A549 treated with AZD2906 at 1 μM for 4 hours (cell line): ENCODE measurements around the gene LAYN. TPM values are rescaled to one million over a fixed set of nuclear protein-coding genes. Genes with fewer than 3 reads are reported as not detected.

Experiments used
- total RNA-seq: library from RNA; stranded (reverse); fragments of 200-300 nt; extraction: Qiagen RNA extraction; gene quantifications from 5 replicates; pipeline ENCODE4 v1.2.3, GENCODE V29; 2022

Gene LAYN, protein sequence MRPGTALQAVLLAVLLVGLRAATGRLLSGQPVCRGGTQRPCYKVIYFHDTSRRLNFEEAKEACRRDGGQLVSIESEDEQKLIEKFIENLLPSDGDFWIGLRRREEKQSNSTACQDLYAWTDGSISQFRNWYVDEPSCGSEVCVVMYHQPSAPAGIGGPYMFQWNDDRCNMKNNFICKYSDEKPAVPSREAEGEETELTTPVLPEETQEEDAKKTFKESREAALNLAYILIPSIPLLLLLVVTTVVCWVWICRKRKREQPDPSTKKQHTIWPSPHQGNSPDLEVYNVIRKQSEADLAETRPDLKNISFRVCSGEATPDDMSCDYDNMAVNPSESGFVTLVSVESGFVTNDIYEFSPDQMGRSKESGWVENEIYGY
- 3.4 to 4.0 TPM (median 3.6 TPM) in 5 replicates for total RNA-seq

DNA sequence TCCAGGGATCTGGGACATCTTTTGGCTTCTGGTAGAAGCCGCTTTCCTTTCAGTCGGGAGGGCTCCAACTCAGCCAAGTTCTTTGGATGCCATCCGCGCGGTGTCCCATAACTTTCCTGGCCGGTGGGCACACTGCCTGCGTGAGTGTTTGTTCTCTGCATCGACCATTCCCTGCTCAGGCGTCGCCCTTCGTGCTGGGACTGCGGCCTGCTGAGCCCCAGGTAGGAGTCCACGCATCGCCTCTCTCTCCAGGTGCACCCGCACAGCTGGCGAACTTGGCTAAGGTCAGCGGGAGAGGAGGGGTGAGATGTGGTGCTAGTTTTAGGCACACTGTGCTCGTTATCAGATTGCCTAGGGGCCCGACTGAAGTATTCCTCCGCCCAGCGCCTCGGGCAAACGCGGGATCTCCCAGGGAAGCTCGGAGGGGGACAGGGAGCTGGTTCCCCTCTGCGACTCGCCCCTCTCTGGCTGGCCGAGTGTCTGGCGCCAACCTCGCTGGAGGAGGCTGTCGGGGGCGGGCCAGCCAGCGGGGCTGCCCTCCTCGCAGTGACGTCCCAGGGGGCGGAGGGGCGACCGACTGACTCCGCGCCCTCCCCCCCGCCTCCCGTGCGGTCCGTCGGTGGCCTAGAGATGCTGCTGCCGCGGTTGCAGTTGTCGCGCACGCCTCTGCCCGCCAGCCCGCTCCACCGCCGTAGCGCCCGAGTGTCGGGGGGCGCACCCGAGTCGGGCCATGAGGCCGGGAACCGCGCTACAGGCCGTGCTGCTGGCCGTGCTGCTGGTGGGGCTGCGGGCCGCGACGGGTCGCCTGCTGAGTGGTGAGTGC, at the start of gene LAYN:
TSS of gene LAYN (plus strand) at position 607 of the 823 bp plus-strand sequence. CDS start at position 731, 124 bp downstream.

DNA sequence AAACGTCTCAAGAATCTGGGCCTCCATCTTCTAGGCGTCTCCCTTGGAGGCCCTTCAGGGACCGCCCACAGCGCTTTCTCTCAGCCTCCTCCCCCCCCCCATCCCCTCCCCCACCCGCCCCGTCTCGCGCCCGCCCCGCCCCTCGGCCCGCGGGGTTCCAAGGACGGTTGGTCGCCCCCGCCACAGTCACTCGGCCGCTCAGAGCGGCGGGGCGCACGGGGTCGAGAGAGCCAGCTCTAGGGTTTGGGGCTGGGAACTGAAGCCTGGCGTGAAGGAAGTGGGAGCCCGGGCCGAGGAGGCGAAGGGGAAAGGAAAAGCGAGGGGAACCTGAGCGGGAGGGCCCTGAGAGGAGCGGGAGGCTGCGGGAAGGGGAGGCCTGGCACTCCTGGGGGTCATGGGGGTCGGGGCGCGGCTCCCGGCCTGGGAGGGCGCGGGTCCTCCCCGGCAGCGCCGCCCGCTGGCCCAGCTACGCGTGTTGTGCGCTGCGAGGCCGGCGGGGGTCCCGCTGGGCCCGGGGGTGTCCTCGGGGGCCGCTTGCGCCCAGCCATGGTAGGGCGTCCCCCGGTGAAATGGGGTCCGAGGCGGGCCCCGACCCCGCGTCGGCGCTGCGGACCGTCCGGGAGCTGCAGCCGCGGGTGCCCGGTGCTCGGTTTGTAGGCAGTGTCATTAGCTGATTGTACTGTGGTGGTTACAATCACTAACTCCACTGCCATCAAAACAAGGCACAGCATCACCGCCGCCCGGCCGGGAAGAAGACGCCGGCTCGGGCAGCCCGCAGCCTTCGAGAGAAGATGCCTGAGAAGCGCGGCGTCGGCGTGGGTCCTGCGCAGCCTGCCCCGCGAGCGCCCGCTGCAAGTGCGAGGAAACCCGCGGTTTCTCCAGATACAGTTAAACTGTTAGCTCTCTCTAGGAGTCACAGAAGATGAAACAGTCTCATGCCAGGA, 28.0 kb upstream of the LAYN start, which contains the start of gene BTG4:
TSS of gene BTG4 (minus strand) at position 91 of the 944 bp plus-strand sequence. CDS start 13,610 bp downstream, outside the sequence.

DNA sequence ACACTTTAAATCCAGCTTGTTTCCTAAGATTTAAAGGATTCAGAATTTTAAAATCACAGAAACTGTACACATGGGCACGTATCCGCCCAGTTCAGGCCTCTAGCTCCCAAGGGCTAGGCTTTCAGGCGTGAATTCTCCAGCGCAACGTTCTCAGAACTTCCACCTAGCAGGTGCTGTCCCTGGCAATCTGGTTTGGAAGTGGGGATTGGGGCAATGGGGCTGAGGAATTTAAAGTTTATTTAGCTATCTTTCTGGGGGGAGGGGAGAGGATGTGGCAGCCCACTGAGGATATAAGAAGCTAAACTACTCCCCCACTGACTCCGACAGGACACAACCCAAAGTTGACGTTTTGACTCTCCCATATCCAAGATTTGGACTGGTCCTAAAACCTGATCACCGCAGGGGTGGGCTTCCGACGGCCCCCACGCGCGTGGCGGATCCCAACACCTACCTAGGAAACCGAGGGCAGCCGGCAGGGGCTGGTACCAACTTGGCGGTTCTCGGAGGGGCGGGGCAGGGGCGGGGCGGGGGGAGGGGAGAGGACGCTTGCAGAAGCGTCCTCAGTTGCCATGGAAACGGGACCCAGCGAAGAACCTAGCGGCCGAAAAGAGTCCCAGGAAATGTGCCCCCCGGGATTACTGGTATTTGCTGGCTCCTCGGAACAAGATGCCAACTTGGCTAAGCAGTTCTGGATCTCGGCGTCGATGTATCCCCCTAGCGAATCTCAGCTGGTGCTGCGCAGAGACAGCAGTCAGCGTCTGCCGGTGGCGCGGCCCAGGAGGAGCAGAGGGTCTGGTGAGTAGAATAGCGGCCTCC, 26.1 kb upstream of the LAYN start, which contains the start of gene HOATZ:
TSS of gene HOATZ (plus strand) at position 563 of the 816 bp plus-strand sequence. CDS start at position 570, 7 bp downstream.

DNA sequence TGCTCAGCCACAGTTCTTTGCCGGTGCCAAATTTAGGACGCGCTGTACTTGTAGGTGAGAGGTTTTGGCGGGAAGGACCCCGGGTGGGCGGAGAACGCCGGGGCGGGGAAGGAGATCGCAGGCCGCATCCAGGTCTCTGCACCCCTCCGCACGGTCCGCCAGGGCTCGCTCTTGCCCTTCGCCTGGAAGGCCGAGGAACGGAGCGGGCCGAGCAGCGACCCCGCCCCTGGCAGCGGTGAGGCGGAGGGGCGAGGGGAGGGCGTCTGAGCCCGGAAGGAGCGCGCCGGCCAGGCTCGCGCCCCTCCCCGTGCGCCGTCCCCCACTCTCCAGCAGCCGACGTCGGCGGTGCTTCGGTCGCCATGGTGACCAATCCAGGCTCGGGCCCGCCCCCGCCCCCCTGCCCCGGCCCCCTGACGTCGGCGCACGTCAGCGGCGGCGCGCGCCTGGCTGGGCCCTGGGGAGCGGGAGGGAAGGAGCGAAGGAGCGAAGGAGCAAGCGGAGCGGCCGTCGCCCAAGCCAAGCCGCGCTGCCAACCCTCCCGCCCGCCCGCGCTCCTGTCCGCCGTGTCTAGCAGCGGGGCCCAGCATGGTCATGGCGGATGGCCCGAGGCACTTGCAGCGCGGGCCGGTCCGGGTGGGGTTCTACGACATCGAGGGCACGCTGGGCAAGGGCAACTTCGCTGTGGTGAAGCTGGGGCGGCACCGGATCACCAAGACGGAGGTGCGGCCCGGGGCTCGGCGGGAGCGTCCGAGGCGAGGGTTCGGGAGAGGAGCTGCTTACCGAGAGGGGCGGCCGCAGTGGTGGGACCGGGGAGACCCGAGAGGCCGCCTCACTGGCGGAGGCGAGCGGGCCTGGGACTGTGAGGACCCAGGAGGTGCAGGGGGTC, 61.7 kb downstream of the LAYN start, which contains the start of gene SIK2:
TSS of gene SIK2 (plus strand) at position 471 of the 886 bp plus-strand sequence. CDS start at position 586, 115 bp downstream.

Other genes starting within 250 kb of the LAYN start
- gene POU2AF3, start 242.2 kb upstream of the LAYN start, total RNA-seq, result 1.0 to 1.8 TPM (median 1.4 TPM) in 5 replicates
- 0.17 TPM in 1 of 5 replicates, not detected in the others for gene POU2AF1, start 161.4 kb upstream of the LAYN start, total RNA-seq
- gene BTG4, start 28.3 kb upstream of the LAYN start, total RNA-seq, result 0.10 to 0.23 TPM (median 0.18 TPM) in 4 of 5 replicates, not detected in the other
- not detected in 5 replicates for gene HOATZ, start 25.9 kb upstream of the LAYN start, total RNA-seq
- gene SIK2, start 61.7 kb downstream of the LAYN start, total RNA-seq, result 7.4 to 9.1 TPM (median 9.0 TPM) in 5 replicates
- gene PPP2R1B, start 225.7 kb downstream of the LAYN start, total RNA-seq, result 15.2 to 22.7 TPM (median 18.9 TPM) in 5 replicates